ENCODE measurements around the gene MUC5B. TPM values are rescaled to one million over a fixed set of nuclear protein-coding genes. Genes with fewer than 3 reads are reported as not detected.

MUC5B gene
- total RNA-seq, 1 experiment from 2014 or later, result 2.1 TPM

- BruUV-seq (replicated peaks), result no TSS peak
- no peaks in the 10 kb centered on the region for H3K4me1 ChIP-seq (replicated peaks; ENCODE audit: insufficient read depth)
- H3K27me3 ChIP-seq (ENCODE audit: insufficient read depth, low read depth), result 0 out of 2 replicates have a peak, but pooled peaks cover 4% of the 10 kb centered on the region
- H3K79me2 ChIP-seq (ENCODE audit: low read depth), result no peaks in the 10 kb centered on the region
- no peak overlapping the region for H3K4me3 ChIP-seq
- no peaks in the 10 kb centered on the region for H3K9me3 ChIP-seq (ENCODE audit: insufficient read depth, low read depth)
- no peaks in the 10 kb centered on the region for H3F3A ChIP-seq (ENCODE audit: insufficient read depth, low read depth)
- H3K36me3 ChIP-seq (ENCODE audit: low read depth), result no peaks in the 10 kb centered on the region
- H4K20me1 ChIP-seq (ENCODE audit: insufficient read depth), result no peaks in the 10 kb centered on the region
- H3K4me2 ChIP-seq, result no peak overlapping the region
- no peak overlapping the region for H3K27ac ChIP-seq
- CTCF ChIA-PET, result no interaction called here
- TF ChIP-seq CTCF (conservative IDR thresholded peaks at IDR 0.05) (no peak), EZH2 (IDR thresholded peaks at IDR 0.05; ENCODE audit: low read depth) (no peak)
- intact Hi-C loops (cut with micrococcal nuclease; ENCODE audit: unreplicated experiment), result no loop called here
- POLR2A ChIA-PET (ENCODE audit: unreplicated experiment), result no interaction called here
- DNase-seq, result no peak
- H3K9me2 ChIP-seq (ENCODE audit: insufficient read depth), result no peaks in the 10 kb centered on the region
- H2AFZ ChIP-seq, result no peak overlapping the region
These were observed 47.2 kb upstream of the MUC5B start for GRCh38 chr11:1175461-1176223.

GRCh38 chr11:1176224-1177019 lies 46.4 kb upstream of the MUC5B start:
- no peaks in the 10 kb centered on the region for H3K4me1 ChIP-seq (replicated peaks; ENCODE audit: insufficient read depth)
- no peak overlapping the region for H3K4me3 ChIP-seq
- H2AFZ ChIP-seq, result no peak overlapping the region
- no peak overlapping the region for H3K27ac ChIP-seq
- no peak overlapping the region for H3K4me2 ChIP-seq
- H3F3A ChIP-seq (ENCODE audit: insufficient read depth, low read depth), result no peaks in the 10 kb centered on the region
- H3K79me2 ChIP-seq (ENCODE audit: low read depth), result no peaks in the 10 kb centered on the region
- no peaks in the 10 kb centered on the region for H3K36me3 ChIP-seq (ENCODE audit: low read depth)
- intact Hi-C loops (cut with micrococcal nuclease; ENCODE audit: unreplicated experiment), result no loop called here
- H3K9me3 ChIP-seq (ENCODE audit: insufficient read depth, low read depth), result no peaks in the 10 kb centered on the region
- no TSS peak for BruUV-seq (replicated peaks)
- H4K20me1 ChIP-seq (ENCODE audit: insufficient read depth), result no peaks in the 10 kb centered on the region
- H3K27me3 ChIP-seq (ENCODE audit: insufficient read depth, low read depth), result 0 out of 2 replicates have a peak, but pooled peaks cover 4% of the 10 kb centered on the region
- TF ChIP-seq CTCF (conservative IDR thresholded peaks at IDR 0.05) (no peak), EZH2 (IDR thresholded peaks at IDR 0.05; ENCODE audit: low read depth) (no peak)
- ChIA-PET CTCF (no interaction called here), POLR2A (ENCODE audit: unreplicated experiment) (no interaction called here)
- H3K9me2 ChIP-seq (ENCODE audit: insufficient read depth), result no peaks in the 10 kb centered on the region
- DNase-seq, result no peak

- Histone ChIP-seq H4K20me1 (ENCODE audit: insufficient read depth) (no peaks in the 10 kb centered on the region), H3K9me2 (ENCODE audit: insufficient read depth) (no peaks in the 10 kb centered on the region), H3K4me1 (replicated peaks; ENCODE audit: insufficient read depth) (no peaks in the 10 kb centered on the region), H2AFZ (no peak overlapping the region), H3K4me3 (no peak overlapping the region), H3K9me3 (ENCODE audit: insufficient read depth, low read depth) (no peaks in the 10 kb centered on the region), H3K79me2 (ENCODE audit: low read depth) (no peaks in the 10 kb centered on the region), H3F3A (ENCODE audit: insufficient read depth, low read depth) (no peaks in the 10 kb centered on the region), H3K36me3 (ENCODE audit: low read depth) (no peaks in the 10 kb centered on the region), H3K4me2 (no peak overlapping the region), H3K27me3 (ENCODE audit: insufficient read depth, low read depth) (0 out of 2 replicates have a peak, but pooled peaks cover 4% of the 10 kb centered on the region), H3K27ac (no peak overlapping the region)
- CTCF ChIA-PET, result interaction anchor here (0.5 kb wide), 1 partner anchor 863 kb away, joined by 5 read pairs; no protein-coding TSS in a partner anchor
- BruUV-seq (replicated peaks), result no TSS peak
- TF ChIP-seq EZH2 (IDR thresholded peaks at IDR 0.05; ENCODE audit: low read depth), result no peak
- TF ChIP-seq CTCF (conservative IDR thresholded peaks at IDR 0.05), result no peak
- DNase-seq, result no peak
- intact Hi-C loops (cut with micrococcal nuclease; ENCODE audit: unreplicated experiment), result no loop called here
- POLR2A ChIA-PET (ENCODE audit: unreplicated experiment), result no interaction called here
These were observed 45.7 kb upstream of the MUC5B start for GRCh38 chr11:1177020-1177770.

All from PC-9 (cell line).